ENCODE measurements around the gene GNB1L.
A peak's percentile ranks its signal among the peaks of the same experiment; 100 is the strongest.

The GNB1L gene

GRCh38 chr22:19776433-19777031 lies 78.1 kb downstream of the GNB1L start:
- DNase-seq (ENCODE audit: low read depth in 2 of 2), result no peak

GRCh38 chr22:19775496-19776325 lies 79.0 kb downstream of the GNB1L start:
- no peak for DNase-seq (ENCODE audit: low read depth in 2 of 2)

- DNase-seq (ENCODE audit: low read depth in 2 of 2), result no peak
Observed at GRCh38 chr22:19774628-19775027, 80.0 kb downstream of the GNB1L start.

DNA sequence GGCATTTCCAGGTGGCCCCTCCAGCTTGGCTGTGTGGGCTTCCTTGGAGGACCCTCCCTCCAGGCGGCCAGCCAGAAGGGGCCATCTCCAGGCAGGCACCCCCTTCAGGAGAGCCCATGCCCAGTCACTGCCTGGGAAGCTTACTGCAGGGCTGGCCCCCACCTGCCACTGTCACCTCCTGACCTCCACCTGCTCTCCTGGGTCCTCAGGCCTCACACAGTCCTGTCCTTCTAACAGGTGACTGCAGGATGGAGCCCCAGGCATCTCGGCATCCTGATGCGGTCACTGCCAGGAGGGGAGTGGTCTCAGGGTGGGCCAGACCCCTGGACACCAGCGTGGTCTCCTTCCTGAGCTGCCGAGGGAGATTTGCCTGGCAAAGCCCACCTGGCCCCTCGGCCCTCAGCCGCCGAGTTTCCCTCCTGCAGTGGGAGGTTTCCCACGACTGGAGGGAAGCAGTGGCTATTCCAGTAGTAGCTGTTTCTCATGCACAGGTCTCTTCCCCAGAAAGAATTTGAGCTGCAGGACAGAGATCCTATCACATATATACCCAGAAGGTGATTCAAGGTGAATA lies 81.1 kb downstream of the GNB1L start:
- DNase-seq (ENCODE audit: low read depth in 2 of 2), result no peak

DNA sequence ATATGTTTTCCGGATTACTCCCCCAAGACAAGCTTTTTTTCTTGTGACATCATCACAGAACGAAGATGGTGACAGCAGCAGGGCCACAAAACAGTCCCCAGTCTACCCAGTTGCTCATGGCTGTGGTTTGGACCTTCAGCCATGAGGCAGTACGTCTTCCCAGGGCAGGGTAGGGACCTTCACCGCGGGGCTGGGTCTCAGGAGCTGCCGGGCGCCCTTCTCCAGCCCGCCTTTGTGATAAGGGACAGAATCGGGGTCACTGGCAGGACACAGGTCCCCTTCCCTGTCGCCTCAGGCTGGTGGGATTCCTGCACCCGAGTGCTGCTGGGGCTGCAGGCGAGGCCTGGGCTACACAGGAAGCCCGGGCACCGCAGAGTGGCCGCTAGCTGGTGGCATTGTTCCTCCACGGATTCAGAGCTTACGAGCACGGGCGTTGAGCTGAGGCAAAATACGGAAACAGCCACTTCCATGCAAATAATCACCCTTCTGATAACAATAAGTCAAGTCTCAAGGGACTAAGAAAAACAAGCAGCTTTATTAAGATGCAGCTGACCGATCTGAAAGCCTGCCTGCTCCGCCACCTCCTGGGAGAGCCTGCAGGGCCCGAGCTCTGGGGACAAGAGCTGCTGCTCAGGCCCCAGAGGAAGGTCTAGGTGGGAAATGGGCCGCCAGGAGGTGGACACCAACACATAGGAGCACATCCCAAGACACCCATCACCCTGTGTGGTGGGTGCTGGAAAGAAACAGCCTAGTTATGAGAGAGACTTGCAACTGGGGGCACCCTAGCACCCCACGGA lies 81.8 kb downstream of the GNB1L start:
- DNase-seq (ENCODE audit: low read depth in 2 of 2), result no peak

DNA sequence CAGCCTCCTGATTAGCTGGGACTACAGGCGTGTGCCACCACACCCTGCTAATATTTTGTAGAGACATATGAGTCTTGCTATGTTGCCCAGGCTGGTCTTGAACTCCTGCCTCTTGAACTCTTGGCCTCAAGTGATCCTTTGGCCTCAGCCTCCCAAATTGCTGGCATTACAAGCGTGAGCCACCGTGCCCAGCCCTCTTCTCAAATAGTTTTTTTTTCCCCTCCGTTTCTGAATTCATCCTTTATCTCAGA lies 82.3 kb downstream of the GNB1L start:
- DNase-seq (ENCODE audit: low read depth in 2 of 2), result no peak

DNA sequence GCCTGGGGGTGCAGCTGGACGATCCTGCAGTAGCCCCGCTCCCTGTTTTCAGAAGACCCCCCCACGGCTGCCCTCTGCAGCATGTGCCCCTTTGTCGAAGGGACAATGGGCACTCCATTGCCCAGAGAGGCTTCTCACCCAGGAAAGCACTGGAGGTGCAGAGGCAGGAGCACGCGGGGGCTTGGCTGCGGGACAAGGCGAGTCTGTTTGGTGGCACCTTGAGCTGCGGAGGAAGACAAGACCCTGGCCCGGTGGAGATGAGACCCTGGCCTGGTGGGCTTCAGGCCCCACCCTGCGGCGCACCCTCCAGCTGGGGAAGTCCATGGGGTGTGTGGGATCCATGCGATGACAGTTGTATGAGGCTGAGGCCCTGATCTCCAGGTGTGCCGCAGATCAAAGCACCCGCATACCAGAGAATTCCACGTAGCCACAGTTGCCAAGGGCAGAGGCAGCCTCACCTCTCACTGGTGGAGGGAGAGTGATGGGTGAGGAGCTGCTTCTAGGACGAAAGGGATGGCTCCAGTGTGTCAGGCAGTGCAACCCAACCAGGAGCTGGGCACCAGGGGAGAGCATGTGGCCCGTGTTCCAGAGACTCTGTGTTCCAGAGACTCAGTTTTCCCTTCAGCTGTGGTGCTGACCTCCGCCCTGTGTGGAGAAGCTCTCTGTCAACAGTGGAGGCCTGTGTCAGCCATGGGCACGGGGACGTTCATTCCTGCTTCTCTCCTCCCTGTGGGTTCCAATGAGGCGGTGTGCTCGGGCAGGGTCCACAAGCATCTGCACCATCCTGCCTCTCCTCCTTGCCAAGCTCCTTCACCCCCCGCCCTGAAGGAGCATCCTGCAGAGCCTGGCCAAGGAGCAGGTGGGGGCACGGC lies 84.1 kb downstream of the GNB1L start:
- DNase-seq (ENCODE audit: low read depth in 2 of 2), result no peak

DNA sequence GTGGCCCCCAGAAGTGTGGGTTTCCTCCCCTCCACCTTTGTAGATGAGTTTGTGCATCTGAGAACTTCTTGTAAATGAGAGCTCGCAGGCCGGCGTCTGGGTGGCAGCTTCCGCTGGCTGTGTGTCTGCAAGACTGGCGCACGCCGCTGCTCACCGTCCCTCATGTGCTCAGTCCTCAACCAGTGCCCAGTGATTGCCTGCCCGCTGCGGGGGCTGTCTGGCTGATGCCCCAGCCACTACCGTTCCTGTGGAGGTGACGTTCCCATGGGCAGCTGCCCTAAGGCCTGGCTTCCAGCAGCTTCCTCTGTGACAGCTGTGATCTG lies 85.3 kb downstream of the GNB1L start:
- no peak for DNase-seq (ENCODE audit: low read depth in 2 of 2)

DNA sequence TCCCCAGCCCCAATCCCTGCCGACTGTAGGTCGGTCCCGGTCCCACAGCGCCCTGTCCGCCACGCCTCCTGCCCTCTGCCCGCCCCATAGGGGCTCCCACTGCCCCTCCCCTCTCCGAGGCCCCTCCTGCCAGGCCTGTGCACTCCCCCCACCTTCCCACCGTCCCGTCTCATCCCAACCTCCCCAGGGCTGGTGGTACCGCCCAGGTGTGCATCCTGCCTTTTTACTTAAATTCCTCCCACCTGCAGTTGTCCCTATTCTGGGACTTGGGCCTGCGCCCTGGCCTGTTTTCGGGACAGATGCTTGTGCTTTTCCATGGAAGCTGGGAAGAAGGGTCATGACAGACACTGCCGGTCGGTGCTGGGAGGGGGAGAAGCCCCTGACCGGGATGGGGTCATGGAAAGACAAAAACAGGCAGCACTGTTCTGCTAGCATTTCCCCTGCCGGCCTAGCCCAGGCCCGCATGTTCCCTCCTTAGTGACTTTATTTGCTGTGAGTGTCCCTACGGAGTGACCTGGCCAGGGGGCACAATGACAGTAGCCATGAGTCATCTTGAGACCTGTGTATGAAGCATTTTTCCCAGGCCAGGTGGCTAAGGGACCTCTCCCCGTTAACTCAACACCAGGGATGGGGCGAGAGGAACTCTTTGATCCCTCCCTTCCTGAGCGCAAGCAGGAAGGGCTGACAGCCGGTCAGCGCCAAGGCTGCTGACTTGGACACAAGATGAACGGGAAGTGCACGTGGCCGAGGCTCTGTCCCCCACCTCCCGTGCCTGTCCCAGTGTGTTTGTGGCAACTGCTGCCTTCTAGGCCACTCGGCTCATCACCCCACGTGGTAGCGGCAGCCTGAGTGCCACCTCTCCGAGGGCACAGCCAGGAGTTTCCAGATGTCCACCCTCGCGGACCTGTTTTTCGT lies 87.0 kb downstream of the GNB1L start:
- DNase-seq (ENCODE audit: low read depth in 2 of 2), result no peak

- peak; percentile 10 to 19 for DNase-seq (ENCODE audit: low read depth in 2 of 2)
Observed at GRCh38 chr22:19766511-19767426, 87.9 kb downstream of the GNB1L start.

- DNase-seq (ENCODE audit: low read depth in 2 of 2), result no peak
Observed at GRCh38 chr22:19766240-19766510, 88.5 kb downstream of the GNB1L start.

DNA sequence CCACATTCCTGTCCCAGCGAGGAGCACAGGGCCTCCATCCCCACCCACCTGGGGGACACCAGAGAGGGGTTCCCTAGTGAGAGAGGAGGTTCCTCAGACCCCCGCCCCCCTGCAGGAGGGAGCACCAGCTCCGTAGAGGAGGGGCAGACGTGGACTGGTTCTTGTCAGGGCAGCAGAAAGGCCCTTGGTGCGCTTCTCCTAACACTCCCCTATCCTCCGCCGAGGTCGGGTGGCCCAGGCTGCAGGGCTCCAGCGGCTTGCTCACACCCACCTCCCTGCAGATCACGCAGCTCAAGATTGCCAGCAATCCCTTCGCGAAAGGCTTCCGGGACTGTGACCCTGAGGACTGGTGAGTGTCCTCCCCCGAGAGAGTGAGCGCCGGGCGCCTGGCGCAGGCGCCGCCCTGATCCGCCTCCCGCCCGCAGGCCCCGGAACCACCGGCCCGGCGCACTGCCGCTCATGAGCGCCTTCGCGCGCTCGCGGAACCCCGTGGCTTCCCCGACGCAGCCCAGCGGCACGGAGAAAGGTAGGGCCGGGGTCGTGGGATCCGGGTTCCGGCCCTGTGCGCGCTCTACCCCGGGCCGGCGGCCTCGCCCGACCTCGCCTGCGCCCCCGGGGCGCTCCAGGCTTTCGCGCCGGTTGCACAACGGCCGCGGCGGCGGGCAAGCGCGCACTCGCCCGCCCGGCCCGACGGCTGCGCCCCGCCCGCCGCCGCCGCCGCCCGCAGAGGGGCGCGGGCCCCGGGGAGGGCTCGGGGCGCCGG lies 89.0 kb downstream of the GNB1L start:
- no peak for DNase-seq (ENCODE audit: low read depth in 2 of 2)

DNA sequence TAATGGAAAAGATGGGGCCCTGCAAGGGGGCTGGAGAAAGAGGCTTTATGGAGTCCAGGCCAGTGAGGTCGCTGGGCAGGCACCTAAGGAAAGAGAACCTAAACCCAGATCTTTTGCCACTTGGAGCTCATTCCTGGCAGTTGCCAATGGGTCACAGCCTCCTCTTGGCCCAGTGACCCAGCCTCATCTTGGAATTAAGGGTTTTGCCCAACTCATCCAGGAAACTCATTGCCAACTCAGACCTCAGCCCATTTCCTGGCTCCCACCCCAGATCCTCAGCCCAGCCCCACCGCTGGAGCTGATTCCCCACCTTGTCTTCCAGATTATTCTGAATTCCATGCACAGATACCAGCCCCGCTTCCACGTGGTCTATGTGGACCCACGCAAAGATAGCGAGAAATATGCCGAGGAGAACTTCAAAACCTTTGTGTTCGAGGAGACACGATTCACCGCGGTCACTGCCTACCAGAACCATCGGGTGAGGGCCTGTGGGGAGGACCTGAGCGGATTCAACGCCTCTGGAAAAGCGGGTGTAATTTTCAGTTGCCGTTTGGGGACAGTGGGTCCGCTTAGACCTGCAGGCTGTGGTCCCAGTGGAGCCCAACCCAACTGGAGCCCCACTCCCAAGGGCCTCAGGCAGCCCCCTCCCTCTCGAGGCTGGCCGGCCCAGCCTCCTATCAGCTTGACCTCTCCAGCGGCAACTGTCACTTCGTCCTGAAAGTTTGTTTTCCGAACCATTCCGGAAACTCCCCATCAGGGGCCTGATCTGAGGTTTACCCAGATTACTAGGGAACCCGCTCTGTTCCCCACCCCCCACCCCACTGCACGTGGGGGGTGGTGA lies 89.8 kb downstream of the GNB1L start:
- DNase-seq (ENCODE audit: low read depth in 2 of 2), result no peak

DNA sequence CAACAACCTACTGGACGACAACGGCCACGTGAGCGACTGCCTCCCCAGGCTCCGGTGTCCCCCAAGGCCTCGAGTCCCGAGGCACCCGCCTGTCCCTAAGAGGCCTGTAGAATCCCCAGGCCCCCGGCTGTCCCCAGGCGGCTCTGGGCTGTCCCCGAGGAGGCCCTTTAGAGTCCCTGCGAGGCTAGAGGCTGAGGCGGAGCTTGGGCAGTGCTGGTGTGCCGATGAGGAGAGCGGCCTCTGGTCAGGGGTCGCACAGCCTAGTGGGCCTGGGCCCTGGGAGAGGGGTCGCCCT lies 90.4 kb downstream of the GNB1L start:
- DNase-seq (ENCODE audit: low read depth in 2 of 2), result no peak

DNA sequence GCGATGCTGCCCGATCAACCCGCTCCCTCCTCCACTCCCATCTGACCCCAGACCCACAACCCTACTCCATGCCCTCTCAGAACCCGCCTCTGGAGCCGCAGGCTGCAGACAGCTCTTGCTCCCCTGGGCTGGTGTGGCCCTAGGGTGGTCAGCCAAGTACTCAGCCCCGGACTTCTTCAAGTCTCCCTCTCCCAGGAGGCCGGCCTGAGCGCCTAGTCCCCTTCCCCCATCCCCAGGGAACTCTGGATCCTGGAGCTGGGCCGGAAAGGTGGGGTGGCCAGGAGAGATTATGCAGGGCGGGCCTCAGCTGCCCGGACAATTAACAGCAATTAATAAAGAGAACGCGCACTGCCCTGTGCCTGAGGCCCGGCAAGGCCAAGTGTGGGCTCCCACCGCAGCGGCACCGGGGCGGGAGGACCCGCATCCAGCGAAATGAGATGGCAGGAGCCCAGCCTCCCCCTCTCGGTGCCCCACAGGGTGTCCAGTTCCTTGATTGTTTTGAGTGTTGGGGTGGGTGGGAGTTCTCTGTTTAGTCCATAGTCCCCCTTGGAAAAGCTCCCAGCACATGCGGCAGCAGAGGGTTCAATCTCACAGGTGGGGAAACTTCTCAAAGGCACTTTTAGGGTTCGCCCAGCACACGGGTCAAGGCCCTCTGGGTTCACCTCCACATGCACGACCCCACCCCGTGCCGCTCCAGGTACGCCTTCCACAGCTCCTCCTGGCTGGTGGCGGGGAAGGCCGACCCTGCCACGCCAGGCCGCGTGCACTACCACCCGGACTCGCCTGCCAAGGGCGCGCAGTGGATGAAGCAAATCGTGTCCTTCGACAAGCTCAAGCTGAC lies 91.0 kb downstream of the GNB1L start:
- DNase-seq (ENCODE audit: low read depth in 2 of 2), result no peak

DNA sequence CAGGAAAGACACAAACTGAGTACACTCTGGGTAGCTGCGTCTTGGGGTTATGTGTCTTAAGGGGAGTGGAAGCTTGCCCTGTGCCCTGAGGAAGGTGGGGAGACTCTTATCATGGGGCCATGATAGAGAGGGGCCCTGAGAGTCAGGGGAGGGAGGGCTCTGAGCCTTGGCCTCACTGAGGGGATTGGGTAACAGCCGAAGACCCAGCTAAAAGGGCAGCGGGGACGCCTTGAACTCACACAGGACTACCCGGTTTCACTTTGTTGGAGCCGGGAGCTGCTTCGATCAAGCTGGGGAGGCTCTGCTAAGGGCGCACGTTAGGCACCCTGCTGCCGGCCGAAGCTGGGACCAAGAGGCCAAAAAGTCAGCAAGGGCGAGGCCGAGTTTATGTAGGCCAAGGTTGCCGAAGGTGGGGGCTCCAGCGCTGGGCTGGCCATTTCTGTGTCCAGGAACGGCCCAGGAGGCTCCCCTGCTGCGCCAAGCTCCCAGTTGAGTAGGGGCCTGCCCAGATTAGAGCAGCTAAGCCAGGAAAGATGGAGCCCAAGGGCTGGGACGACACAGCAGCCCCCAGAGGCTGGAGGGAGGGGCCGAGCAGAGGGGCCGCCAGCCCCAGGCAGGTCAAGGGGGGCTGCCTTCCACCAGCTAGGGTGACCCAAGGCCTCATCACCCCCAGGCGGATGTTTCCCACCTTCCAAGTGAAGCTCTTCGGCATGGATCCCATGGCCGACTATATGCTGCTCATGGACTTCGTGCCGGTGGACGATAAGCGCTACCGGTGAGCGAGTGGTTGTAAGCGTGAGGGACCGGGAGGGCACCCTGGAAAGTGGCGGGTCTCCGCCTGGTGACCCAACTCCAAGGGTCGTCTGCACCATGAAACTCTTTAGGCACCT lies 91.9 kb downstream of the GNB1L start:
- DNase-seq (ENCODE audit: low read depth in 2 of 2), result no peak
